Myocyte (in vitro differentiated cells): Measurements from ENCODE around the gene DOK1. TPM values are rescaled to one million over a fixed set of nuclear protein-coding genes. Genes with fewer than 3 reads are reported as not detected.

ENCODE experiments used
- DNase-seq: peaks from one replicate; pipeline ENCODE4 v3.0.0-alpha.2; 2012; ENCODE audit warnings: low read depth
- total RNA-seq: library from RNA; depleted of rRNA; stranded (reverse); fragments of >200 nt; gene quantifications from 2 replicates; pipeline ENCODE4 v1.2.3, GENCODE V29; 2014

Gene DOK1
- total RNA-seq, 1 donor from 2014 or later = 9.5 TPM

- peak; percentile 33 for DNase-seq
Measured at GRCh38 chr2:74566754-74567085, 12.2 kb downstream of the DOK1 start.

- no peak for DNase-seq
Measured at GRCh38 chr2:74567881-74568280, 13.4 kb downstream of the DOK1 start.

- DNase-seq = no peak
Measured at GRCh38 chr2:74569686-74570085, 15.2 kb downstream of the DOK1 start.

- DNase-seq = no peak
Measured at GRCh38 chr2:74571058-74571457, 16.5 kb downstream of the DOK1 start.

- no peak for DNase-seq
Measured at GRCh38 chr2:74572178-74572925, 17.8 kb downstream of the DOK1 start.

GRCh38 chr2:74573747-74574562, 19.4 kb downstream of the DOK1 start:
- no peak for DNase-seq

GRCh38 chr2:74575320-74575719, 20.8 kb downstream of the DOK1 start:
- no peak for DNase-seq

GRCh38 chr2:74576211-74576862, 21.8 kb downstream of the DOK1 start:
- DNase-seq = peak; percentile 77

GRCh38 chr2:74576863-74577229, 22.3 kb downstream of the DOK1 start:
- DNase-seq = peak; percentile 41

GRCh38 chr2:74577448-74577847, 22.9 kb downstream of the DOK1 start:
- peak; percentile 71 for DNase-seq

GRCh38 chr2:74578408-74578807, 23.9 kb downstream of the DOK1 start:
- DNase-seq = no peak

GRCh38 chr2:74581463-74581862, 26.9 kb downstream of the DOK1 start:
- DNase-seq = no peak

- no peak for DNase-seq
Measured at GRCh38 chr2:74582184-74582583, 27.7 kb downstream of the DOK1 start.

GRCh38 chr2:74583504-74583903, 29.0 kb downstream of the DOK1 start:
- DNase-seq = peak; percentile 88

GRCh38 chr2:74584088-74584645, 29.6 kb downstream of the DOK1 start:
- DNase-seq = peak; percentile 36

- DNase-seq = no peak
Measured at GRCh38 chr2:74585406-74586185, 31.1 kb downstream of the DOK1 start.

GRCh38 chr2:74587664-74588277, 33.3 kb downstream of the DOK1 start:
- DNase-seq = peak; percentile 84

GRCh38 chr2:74588664-74589063, 34.1 kb downstream of the DOK1 start:
- DNase-seq = no peak

GRCh38 chr2:74593826-74594772, 39.6 kb downstream of the DOK1 start:
- DNase-seq = peak; percentile 7
